Skeletal muscle cell (primary cell): Measurements from ENCODE around the gene CPEB1.

Source experiments
- DNase-seq: peaks from one replicate; pipeline ENCODE4 v3.0.0-alpha.2; 2010; ENCODE audit warnings: low read depth
- H3K4me3 ChIP-seq: 2 replicates; pipeline ENCODE4 v1.5.1; 2011; ENCODE audit warnings: low read depth, mild to moderate bottlenecking, control low read depth, low read length, moderate library complexity

The CPEB1 gene

GRCh38 chr15:82647045-82647834, at the start of gene CPEB1:
TSS of gene CPEB1 (minus strand) at chr15:82647363. CDS start at chr15:82628459, 18,904 bp downstream.
- H3K4me3 ChIP-seq: peak within 1 kb of the TSS; percentile 49
- DNase-seq: no peak

- DNase-seq: no peak
- no peak overlapping the region for H3K4me3 ChIP-seq
Observed at GRCh38 chr15:82692171-82692570, 45.0 kb upstream of the CPEB1 start.

- no peak for DNase-seq
- no peak overlapping the region for H3K4me3 ChIP-seq
Observed at GRCh38 chr15:82689147-82689546, 42.0 kb upstream of the CPEB1 start.

- DNase-seq: no peak
Observed at GRCh38 chr15:82688691-82689090, 41.5 kb upstream of the CPEB1 start.

GRCh38 chr15:82681371-82681770, 34.2 kb upstream of the CPEB1 start:
- no peak for DNase-seq
- H3K4me3 ChIP-seq: no peak overlapping the region

More at GRCh38 chr15:82688691-82689090, 41.5 kb upstream of the CPEB1 start:
- H3K4me3 ChIP-seq: no peak overlapping the region

GRCh38 chr15:82680200-82681102, 33.3 kb upstream of the CPEB1 start:
- H3K4me3 ChIP-seq: no peak overlapping the region

GRCh38 chr15:82679626-82680199, 32.5 kb upstream of the CPEB1 start:
- no peak overlapping the region for H3K4me3 ChIP-seq
- no peak for DNase-seq

More at GRCh38 chr15:82680200-82681102, 33.3 kb upstream of the CPEB1 start:
- no peak for DNase-seq

GRCh38 chr15:82677720-82678323, 30.7 kb upstream of the CPEB1 start:
- DNase-seq: no peak
- H3K4me3 ChIP-seq: no peak overlapping the region

GRCh38 chr15:82674873-82675272, 27.7 kb upstream of the CPEB1 start:
- DNase-seq: no peak
- no peak overlapping the region for H3K4me3 ChIP-seq

- H3K4me3 ChIP-seq: no peak overlapping the region
- no peak for DNase-seq
Observed at GRCh38 chr15:82670699-82671098, 23.5 kb upstream of the CPEB1 start.

GRCh38 chr15:82666606-82667005, 19.4 kb upstream of the CPEB1 start:
- no peak overlapping the region for H3K4me3 ChIP-seq
- DNase-seq: no peak

GRCh38 chr15:82664021-82664420, 16.9 kb upstream of the CPEB1 start:
- no peak for DNase-seq
- no peak overlapping the region for H3K4me3 ChIP-seq

GRCh38 chr15:82663186-82663600, 16.0 kb upstream of the CPEB1 start:
- no peak overlapping the region for H3K4me3 ChIP-seq
- DNase-seq: peak; percentile 4

GRCh38 chr15:82662641-82663040, 15.5 kb upstream of the CPEB1 start:
- no peak for DNase-seq
- no peak overlapping the region for H3K4me3 ChIP-seq

GRCh38 chr15:82660378-82660777, 13.2 kb upstream of the CPEB1 start:
- DNase-seq: no peak
- H3K4me3 ChIP-seq: no peak overlapping the region

- H3K4me3 ChIP-seq: no peak overlapping the region
- no peak for DNase-seq
Observed at GRCh38 chr15:82656641-82657266, 9.6 kb upstream of the CPEB1 start.

GRCh38 chr15:82655606-82656005, 8.4 kb upstream of the CPEB1 start:
- no peak for DNase-seq
- H3K4me3 ChIP-seq: no peak overlapping the region

- DNase-seq: no peak
- no peak overlapping the region for H3K4me3 ChIP-seq
Observed at GRCh38 chr15:82653483-82654168, 6.5 kb upstream of the CPEB1 start.

GRCh38 chr15:82651708-82652107, 4.5 kb upstream of the CPEB1 start:
- H3K4me3 ChIP-seq: no peak overlapping the region
- no peak for DNase-seq
